Motor neuron (in vitro differentiated cells): ENCODE results near the gene ALDH5A1. TPM values are rescaled to one million over a fixed set of nuclear protein-coding genes. Genes with fewer than 3 reads are reported as not detected.

Source experiments
- ATAC-seq, 8 experiments: fragments of 200-7000 bp; cut with Tn5 transposase; replicated peaks in 6 of 8; 2 replicates each; pipeline ENCODE4 v1.8.0; 2021; ENCODE audit warnings: mild to moderate bottlenecking in 8 of 8, moderate library complexity in 8 of 8
- H3K27ac ChIP-seq, 2 donors: fragments of 250-450 bp; sonication (Bioruptor Pico); 2 replicates each; pipeline ENCODE4 v1.9.0; 2021; ENCODE audit warnings: antibody characterized with exemption in 2 of 2, mild to moderate bottlenecking in 2 of 2, moderate library complexity in 1 of 2
- H3K4me1 ChIP-seq, 2 donors: fragments of 250-450 bp; sonication (Bioruptor Pico); replicated peaks in 1 of 2; 2 replicates each; pipeline ENCODE4 v1.6.1; 2021; ENCODE audit warnings: antibody characterized with exemption in 2 of 2, mild to moderate bottlenecking in 2 of 2, moderate library complexity in 1 of 2
- H3K4me3 ChIP-seq, 5 donors: fragments of 250-450 bp; sonication (Bioruptor Pico); 2 replicates each; pipeline ENCODE4 v1.9.0; 2021; ENCODE audit warnings: antibody characterized with exemption in 5 of 5, mild to moderate bottlenecking in 5 of 5, moderate library complexity in 4 of 5
- WGBS, 10 experiments: fragments of 450-650 bp; shearing (Covaris generic); methylation state at CpG; one replicate each; pipeline ENCODE4 v1.0.0; 2022; 5-methylcytosine and 5-hydroxymethylcytosine counted together
- in situ Hi-C, 9 experiments: fragments of 400-800 bp; cut with MboI; loops; one replicate each; pipeline ENCODE4 v1.15.0; 2021; ENCODE audit warnings: low sequenced_read_pairs in 9 of 9, low pct_unique_long_range_greater_than_20kb in 2 of 9; ENCODE audit not compliant: unreplicated experiment in 9 of 9
- total RNA-seq, 8 experiments: library from RNA; unstranded; fragments of 300-600 nt; gene quantifications; 2 replicates each; pipeline versions ENCODE4 v1.2.3 to v1.2.4, GENCODE V29; 2022

ALDH5A1 gene
- total RNA-seq, 8 experiments from 2014 or later: 0.25 to 32.4 (median 12.9) TPM

DNA sequence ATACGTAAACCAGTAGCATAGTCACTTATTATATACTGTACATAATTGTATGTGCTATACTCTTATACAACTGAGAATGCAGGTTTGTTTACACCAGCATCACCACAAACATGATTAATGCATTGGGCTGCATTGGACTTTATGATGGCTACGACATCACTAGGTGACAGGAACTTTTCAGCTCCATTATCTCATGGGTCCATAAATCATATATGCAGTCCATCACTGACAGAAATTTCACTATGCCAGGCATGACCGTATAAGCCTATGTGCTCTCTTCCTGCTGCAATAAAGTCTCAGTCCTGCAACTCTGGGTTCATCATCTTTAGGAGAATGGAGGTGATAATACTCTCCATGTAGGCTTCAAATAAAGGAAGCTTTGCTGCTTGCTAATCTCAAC, 45.4 kb downstream of the ALDH5A1 start:
- in situ Hi-C loops: no loop called here
- no peak overlapping the region for H3K4me3 ChIP-seq
- WGBS, 10 experiments: 30 to 100% (median 89%) methylated on average over 1 to 3 of the region's 3 CpGs; no CpG with 5 or more reads in 1 of the 10 experiments
- ATAC-seq: peak in 2 of 8 experiments; percentile 24 to 30
- H3K27ac ChIP-seq: no peak overlapping the region
- H3K4me1 ChIP-seq: no peaks in the 10 kb centered on the region

DNA sequence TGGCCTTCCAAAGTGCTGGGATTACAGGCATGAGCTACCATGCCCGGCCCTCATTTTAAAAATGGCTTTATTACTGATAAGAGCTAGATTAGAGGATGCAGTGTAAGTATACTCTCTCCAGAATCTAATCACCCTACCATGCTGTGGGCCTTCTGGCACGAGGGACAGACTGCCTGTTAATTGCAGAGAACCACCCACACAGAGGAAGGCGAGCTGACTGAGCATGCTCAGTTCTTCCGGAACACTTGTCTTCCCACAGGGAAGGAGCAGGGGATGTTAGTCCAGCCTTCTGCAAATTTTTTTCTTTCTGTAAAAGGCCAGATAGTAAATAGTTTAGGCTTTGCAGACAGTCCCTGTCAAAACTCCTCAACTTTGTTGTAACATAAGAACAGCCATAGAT, 48.9 kb downstream of the ALDH5A1 start:
- Histone ChIP-seq H3K4me1 (no peaks in the 10 kb centered on the region), H3K27ac (no peak overlapping the region), H3K4me3 (no peak overlapping the region)
- 25 to 83% (median 70%) methylated on average over 2 to 4 of the region's 4 CpGs; no CpG with 5 or more reads in 3 of the 10 experiments for WGBS, 10 experiments
- ATAC-seq: no peak
- in situ Hi-C loops: no loop called here

DNA sequence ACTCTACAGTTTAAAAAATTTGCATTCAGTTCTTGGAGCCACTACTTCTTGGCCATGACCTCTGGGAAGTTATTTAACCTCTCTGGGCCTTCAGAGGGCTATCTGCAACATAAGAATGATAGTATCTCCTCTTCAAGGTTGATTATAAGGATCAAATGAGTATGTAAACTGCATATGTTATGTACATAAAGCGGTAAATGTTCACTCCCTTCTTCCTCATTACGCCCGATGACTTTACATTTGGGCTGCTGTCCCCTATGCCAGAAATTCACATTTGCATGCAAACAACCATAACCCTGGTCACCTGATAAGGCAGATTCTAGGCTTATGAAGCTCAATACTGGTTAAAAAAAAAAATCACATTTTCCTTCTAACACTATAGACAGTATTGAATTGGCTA, 50.4 kb downstream of the ALDH5A1 start:
- Histone ChIP-seq H3K4me1 (no peaks in the 10 kb centered on the region), H3K4me3 (no peak overlapping the region), H3K27ac (no peak overlapping the region)
- in situ Hi-C loops: no loop called here
- 0 to 100% (median 79%) methylated on average over 1 to 3 of the region's 3 CpGs; no CpG with 5 or more reads in 1 of the 10 experiments for WGBS, 10 experiments
- peak in 3 of 8 experiments; percentile 40 to 77 (median 67) for ATAC-seq

GRCh38 chr6:24545691-24546090, 50.9 kb downstream of the ALDH5A1 start:
- H3K4me1 ChIP-seq: no peaks in the 10 kb centered on the region
- H3K4me3 ChIP-seq: no peak overlapping the region
- no peak overlapping the region for H3K27ac ChIP-seq
- in situ Hi-C loops: no loop called here
- ATAC-seq: peak in 1 of 8 experiments; percentile 18
- WGBS, 10 experiments: 42 to 100% (median 82%) methylated on average over 1 to 3 of the region's 3 CpGs

- in situ Hi-C loops: no loop called here
- Histone ChIP-seq H3K27ac (no peak overlapping the region), H3K4me1 (no peaks in the 10 kb centered on the region), H3K4me3 (no peak overlapping the region)
- ATAC-seq: no peak
- WGBS, 10 experiments: 20 to 100% (median 60%) methylated on average over 1 to 7 of the region's 7 CpGs; no CpG with 5 or more reads in 1 of the 10 experiments
These were observed 51.7 kb downstream of the ALDH5A1 start for GRCh38 chr6:24546439-24546838.

DNA sequence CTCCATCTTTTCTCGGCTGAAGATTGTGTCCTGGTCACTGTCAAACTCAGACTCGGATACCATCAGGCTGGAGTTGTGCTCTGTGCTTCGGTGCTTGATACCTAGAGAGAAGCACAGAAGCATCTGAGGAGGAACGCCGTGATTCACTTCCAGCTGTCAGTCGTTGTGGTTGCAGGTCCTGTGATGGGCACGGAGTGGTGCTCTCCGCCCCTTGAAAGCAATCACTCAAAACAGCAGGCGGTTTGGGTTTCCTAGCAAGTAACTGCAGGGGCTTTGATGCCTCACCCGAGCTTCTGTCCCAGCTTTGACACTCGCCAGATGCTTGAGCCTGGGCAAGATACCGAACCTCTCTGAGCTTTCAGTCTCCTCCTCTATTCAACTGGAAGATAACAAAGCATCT, 52.5 kb downstream of the ALDH5A1 start:
- in situ Hi-C loops: no loop called here
- ATAC-seq: peak in 1 of 8 experiments; percentile 73
- no peak overlapping the region for H3K27ac ChIP-seq
- H3K4me3 ChIP-seq: no peak overlapping the region
- H3K4me1 ChIP-seq: no peaks in the 10 kb centered on the region
- 8 to 82% (median 40%) methylated on average over 1 to 10 of the region's 12 CpGs; no CpG with 5 or more reads in 1 of the 10 experiments for WGBS, 10 experiments

- no peak for ATAC-seq
- no peaks in the 10 kb centered on the region for H3K4me1 ChIP-seq
- H3K4me3 ChIP-seq: no peak overlapping the region
- H3K27ac ChIP-seq: no peak overlapping the region
- WGBS, 10 experiments: 40 to 100% (median 100%) methylated on average over 1 of the region's 1 CpG; no CpG with 5 or more reads in 7 of the 10 experiments
- in situ Hi-C loops: no loop called here
These were observed 54.4 kb downstream of the ALDH5A1 start for GRCh38 chr6:24549158-24549557.

DNA sequence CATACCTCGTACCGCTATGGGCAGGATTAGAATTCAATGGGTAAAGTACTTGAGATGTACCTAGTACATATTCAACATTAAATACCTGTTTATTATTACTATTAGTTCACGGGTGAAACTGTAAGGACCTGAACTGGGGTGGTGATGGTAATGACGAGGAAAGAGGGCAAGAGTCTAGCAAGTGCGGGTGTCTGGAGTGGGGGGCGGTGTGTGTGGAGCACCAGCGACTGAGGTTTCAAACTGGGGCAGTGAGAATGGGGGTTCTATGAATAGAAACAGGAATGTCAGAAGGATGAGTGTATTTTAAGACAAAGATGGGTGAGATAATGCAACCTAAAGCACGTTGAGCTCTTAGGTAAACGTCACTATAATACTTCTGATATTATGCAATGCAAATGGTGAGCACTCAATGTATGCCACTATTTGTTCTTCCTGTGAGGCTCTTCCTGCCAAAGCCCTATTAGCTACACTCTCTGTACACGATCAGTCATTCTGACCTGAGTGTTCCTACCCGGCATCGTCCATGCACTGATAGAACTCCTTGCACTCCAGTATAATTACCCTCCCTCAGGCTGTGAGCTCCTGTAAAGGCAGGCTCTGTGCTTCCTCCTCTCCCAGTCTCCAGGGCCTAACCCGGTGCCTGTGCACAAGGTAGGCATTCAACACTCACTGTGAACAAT, 55.0 kb downstream of the ALDH5A1 start:
- WGBS, 10 experiments: 13 to 95% (median 72%) methylated on average over 3 to 12 of the region's 13 CpGs; no CpG with 5 or more reads in 2 of the 10 experiments
- H3K4me3 ChIP-seq: no peak overlapping the region
- in situ Hi-C loops: no loop called here
- peak in 1 of 8 experiments; percentile 60 for ATAC-seq
- no peak overlapping the region for H3K27ac ChIP-seq
- no peaks in the 10 kb centered on the region for H3K4me1 ChIP-seq

DNA sequence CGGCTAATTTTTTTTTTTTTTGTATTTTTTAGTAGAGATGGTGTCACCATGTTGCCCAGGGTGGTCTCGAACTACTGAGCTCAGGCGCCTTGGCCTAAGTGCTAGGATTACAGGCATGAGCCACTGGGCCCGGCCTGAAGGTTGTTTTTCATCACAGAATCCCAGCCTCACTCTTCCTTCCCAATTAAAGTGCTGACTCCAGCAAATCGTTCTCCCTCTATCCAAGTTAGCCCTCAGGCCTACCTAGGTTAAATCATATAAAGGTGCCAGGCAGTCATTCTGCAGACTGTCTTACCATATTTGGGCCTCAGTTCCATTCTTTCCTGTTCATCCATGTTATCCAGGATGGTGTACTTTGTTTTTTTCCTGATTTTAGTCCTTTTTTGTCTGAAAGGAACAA, 56.4 kb downstream of the ALDH5A1 start:
- WGBS, 10 experiments: 50 to 100% (median 69%) methylated on average over 1 to 5 of the region's 5 CpGs; no CpG with 5 or more reads in 2 of the 10 experiments
- Histone ChIP-seq H3K4me3 (no peak overlapping the region), H3K27ac (no peak overlapping the region), H3K4me1 (no peaks in the 10 kb centered on the region)
- in situ Hi-C loops: no loop called here
- no peak for ATAC-seq

GRCh38 chr6:24554474-24554873, 59.7 kb downstream of the ALDH5A1 start:
- no peak for ATAC-seq
- H3K4me1 ChIP-seq: no peaks in the 10 kb centered on the region
- H3K4me3 ChIP-seq: no peak overlapping the region
- in situ Hi-C loops: no loop called here
- H3K27ac ChIP-seq: no peak overlapping the region
- WGBS, 10 experiments: 43 to 100% (median 83%) methylated on average over 1 of the region's 1 CpG; no CpG with 5 or more reads in 1 of the 10 experiments

DNA sequence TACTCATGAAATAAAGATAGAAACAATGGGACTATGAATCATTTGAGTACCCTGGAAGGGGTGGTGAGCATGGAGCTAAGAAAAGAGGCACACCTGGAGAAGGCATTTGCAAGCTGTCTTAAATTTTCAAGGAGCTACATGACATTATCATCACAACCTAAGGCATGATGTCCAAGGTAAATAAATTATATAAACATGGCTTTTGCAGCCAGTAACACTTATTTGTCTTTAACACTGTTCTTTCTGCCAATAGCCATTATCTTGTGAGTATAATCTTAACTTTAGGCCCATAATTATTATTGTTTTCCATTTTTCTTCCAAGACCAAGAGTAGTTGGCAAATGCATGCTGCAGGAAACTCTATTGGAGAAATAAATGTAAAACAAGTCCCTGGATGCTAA, 63.7 kb downstream of the ALDH5A1 start:
- no peaks in the 10 kb centered on the region for H3K4me1 ChIP-seq
- no peak overlapping the region for H3K27ac ChIP-seq
- H3K4me3 ChIP-seq: no peak overlapping the region
- ATAC-seq: no peak
- in situ Hi-C loops: no loop called here

DNA sequence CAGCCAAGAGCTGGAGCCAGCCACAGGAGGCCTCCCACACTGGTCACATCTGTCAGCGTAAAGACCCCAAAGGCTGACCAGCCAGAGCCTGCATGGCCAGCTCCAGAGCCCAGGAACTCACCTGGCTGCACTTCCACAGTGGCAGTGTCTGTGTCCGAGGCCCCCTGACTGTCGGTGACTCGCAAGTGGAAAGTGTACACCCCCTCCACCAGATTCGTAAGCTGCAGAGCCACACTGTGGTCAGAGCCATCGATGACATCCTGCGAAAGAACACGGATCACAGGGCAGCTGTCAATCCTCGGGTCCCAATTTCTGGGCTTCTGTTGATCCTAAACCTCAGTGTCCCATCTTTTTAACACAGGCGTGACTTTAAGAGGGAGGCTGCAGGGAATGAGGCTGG, 69.3 kb downstream of the ALDH5A1 start:
- peak in 1 of 8 experiments; percentile 18 for ATAC-seq
- in situ Hi-C loops: no loop called here
- H3K27ac ChIP-seq: no peak overlapping the region
- peaks cover 0 to 6% of the 10 kb centered on the region in 2 donors for H3K4me1 ChIP-seq
- no peak overlapping the region for H3K4me3 ChIP-seq
- 33 to 100% (median 92%) methylated on average over 1 to 4 of the region's 10 CpGs; no CpG with 5 or more reads in 4 of the 10 experiments for WGBS, 10 experiments

DNA sequence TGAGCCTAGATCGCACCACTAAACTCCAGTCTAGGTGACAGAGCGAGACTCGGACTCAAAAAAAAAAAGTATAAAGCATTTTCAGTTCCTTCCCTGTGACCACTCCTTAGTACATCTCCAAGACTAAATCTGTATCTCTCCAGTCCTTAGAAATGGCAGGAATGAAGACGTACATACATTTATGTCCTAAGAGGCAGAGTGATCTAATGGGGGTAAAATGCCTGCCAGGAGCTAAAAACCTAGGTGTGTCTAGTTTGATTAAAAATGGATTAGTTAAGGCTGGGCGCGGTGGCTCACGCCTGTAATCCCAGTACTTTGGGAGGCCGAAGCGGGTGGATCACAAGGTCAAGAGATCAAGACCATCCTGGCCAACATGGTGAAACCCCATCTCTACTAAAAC, 70.4 kb downstream of the ALDH5A1 start:
- no peak for ATAC-seq
- no peak overlapping the region for H3K27ac ChIP-seq
- in situ Hi-C loops: no loop called here
- WGBS, 10 experiments: 20 to 100% (median 98%) methylated on average over 1 to 8 of the region's 9 CpGs; no CpG with 5 or more reads in 3 of the 10 experiments
- H3K4me3 ChIP-seq: no peak overlapping the region
- peaks cover 0 to 11% of the 10 kb centered on the region in 2 donors for H3K4me1 ChIP-seq
